GM12878 (cell line): Measurements from ENCODE around the gene SI. TPM values are rescaled to one million over a fixed set of nuclear protein-coding genes. Genes with fewer than 3 reads are reported as not detected.

Source experiments
- ETV6 ChIP-seq, 2 experiments: fragments of 450-650 bp in 1 of 2; IDR thresholded peaks in 1 of 2; conservative IDR thresholded peaks in 1 of 2; 2 replicates each; pipeline ENCODE4 v1.6.1; 2014; ENCODE audit warnings: antibody characterized with exemption in 1 of 2, borderline replicate concordance in 1 of 2, low read depth in 1 of 2, mild to moderate bottlenecking in 1 of 2, moderate library complexity in 1 of 2
- HCFC1 ChIP-seq: fragments of 150-350 bp; IDR thresholded peaks from 2 replicates; pipeline ENCODE4 v1.6.1; 2014; ENCODE audit warnings: low read length
- IKZF2 ChIP-seq, 2 experiments: fragments of 450-650 bp; IDR thresholded peaks; 2 replicates each; pipeline ENCODE4 v1.6.1; 2017; ENCODE audit warnings: mild to moderate bottlenecking in 2 of 2, moderate library complexity in 2 of 2
- KAT2A ChIP-seq: conservative IDR thresholded peaks from 2 replicates; pipeline ENCODE4 v1.6.1; 2011; ENCODE audit warnings: low read depth, low read length; ENCODE audit not compliant: control insufficient read depth
- LARP7 ChIP-seq: fragments of 450-650 bp; IDR thresholded peaks from 2 replicates; pipeline ENCODE4 v1.6.1; 2017; ENCODE audit warnings: mild to moderate bottlenecking
- MYB ChIP-seq: fragments of 150-350 bp; IDR thresholded peaks from 2 replicates; pipeline ENCODE4 v1.6.1; 2014; ENCODE audit warnings: mild to moderate bottlenecking, low read depth, low read length, borderline replicate concordance
- RAD21 ChIP-seq: IDR thresholded peaks from 2 replicates; pipeline ENCODE4 v1.6.1; 2011; ENCODE audit warnings: mild to moderate bottlenecking, low read depth, low read length, moderate library complexity; ENCODE audit not compliant: insufficient read depth
- ZNF274 ChIP-seq: IDR thresholded peaks from one replicate; pipeline ENCODE4 v1.8.0; 2011; ENCODE audit not compliant: insufficient read length, insufficient read depth
- ZZZ3 ChIP-seq: IDR thresholded peaks from 2 replicates; pipeline ENCODE4 v1.6.1; 2011; ENCODE audit warnings: low read depth; ENCODE audit not compliant: control insufficient read depth, insufficient read length
- polyA plus RNA-seq, 11 experiments: library from polyadenylated mRNA; depleted of rRNA in 4 of 11; unstranded in 6 of 11; stranded (reverse) in 5 of 11; fragments of >200 nt; fragmentation: Nextera tagmentation in 4 of 11; fragmentation: Illumina TruSeq in 1 of 11; extraction: Ambion mirVana in 4 of 11; extraction: Trizol in 1 of 11; gene quantifications; 1 replicate in 1 of 11; 2 replicates in 10 of 11; pipeline versions ENCODE4 v1.2.1 to v1.2.3, GENCODE V29; 2011 to 2016; ENCODE audit warnings: inconsistent platforms in 2 of 11, missing spikeins in 2 of 11, low read depth in 1 of 11
- total RNA-seq, 4 experiments: library from RNA; depleted of rRNA in 3 of 4; stranded (reverse); fragments of >200 nt in 3 of 4; fragmentation: Illumina TruSeq in 1 of 4; extraction: Trizol in 1 of 4; gene quantifications; 2 replicates each; pipeline versions ENCODE4 v1.2.1 to v1.2.3, GENCODE V29; 2013 to 2021
- TF ChIP-seq, protein P1 (sequence below): fragments of 450-650 bp; IDR thresholded peaks from 2 replicates; pipeline ENCODE4 v1.6.1; 2017; ENCODE audit warnings: mild to moderate bottlenecking
- TF ChIP-seq, protein P2 (sequence below): fragments of 450-650 bp; conservative IDR thresholded peaks from 2 replicates; pipeline ENCODE4 v1.6.1; 2017; ENCODE audit warnings: mild to moderate bottlenecking, moderate library complexity

SI gene
- total and polyA plus RNA-seq, 10 of the 15 experiments (the other 5 are each of a cell fraction or from before 2014, with no cell fraction given): 0.01 TPM; not detected in 9

DNA sequence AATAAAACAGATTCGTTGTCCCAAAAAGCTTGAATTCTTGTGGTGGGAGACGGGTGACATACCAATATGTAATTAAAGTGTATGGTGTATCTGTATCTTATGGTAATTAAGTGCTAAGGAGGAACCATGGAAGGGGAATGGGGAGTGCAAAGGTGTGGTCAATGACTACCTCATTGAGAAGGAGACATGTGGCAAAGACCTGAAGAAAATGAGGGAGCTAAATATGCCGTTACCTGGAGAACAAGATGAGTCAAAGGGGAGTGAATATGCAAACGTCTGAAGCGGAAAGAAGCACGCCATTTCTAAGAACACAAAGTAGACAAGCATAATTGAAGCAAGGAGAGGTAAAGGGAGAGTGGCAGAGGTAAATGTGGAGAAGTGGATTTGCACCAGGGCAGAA lies 115.7 kb downstream of the SI start (continued):
- TF ChIP-seq, protein P1, sequence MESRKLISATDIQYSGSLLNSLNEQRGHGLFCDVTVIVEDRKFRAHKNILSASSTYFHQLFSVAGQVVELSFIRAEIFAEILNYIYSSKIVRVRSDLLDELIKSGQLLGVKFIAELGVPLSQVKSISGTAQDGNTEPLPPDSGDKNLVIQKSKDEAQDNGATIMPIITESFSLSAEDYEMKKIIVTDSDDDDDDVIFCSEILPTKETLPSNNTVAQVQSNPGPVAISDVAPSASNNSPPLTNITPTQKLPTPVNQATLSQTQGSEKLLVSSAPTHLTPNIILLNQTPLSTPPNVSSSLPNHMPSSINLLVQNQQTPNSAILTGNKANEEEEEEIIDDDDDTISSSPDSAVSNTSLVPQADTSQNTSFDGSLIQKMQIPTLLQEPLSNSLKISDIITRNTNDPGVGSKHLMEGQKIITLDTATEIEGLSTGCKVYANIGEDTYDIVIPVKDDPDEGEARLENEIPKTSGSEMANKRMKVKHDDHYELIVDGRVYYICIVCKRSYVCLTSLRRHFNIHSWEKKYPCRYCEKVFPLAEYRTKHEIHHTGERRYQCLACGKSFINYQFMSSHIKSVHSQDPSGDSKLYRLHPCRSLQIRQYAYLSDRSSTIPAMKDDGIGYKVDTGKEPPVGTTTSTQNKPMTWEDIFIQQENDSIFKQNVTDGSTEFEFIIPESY: no peak
- TF ChIP-seq MYB (no peak), ETV6 (conservative IDR thresholded peaks at IDR 0.05 in 1 of 2, IDR thresholded peaks at IDR 0.05 in 1 of 2; ENCODE audit: borderline replicate concordance in 1 of 2, low read depth in 1 of 2) (no peak), KAT2A (no peak), ZZZ3 (no peak), RAD21 (no peak), LARP7 (no peak), IKZF2 (IDR thresholded peaks at IDR 0.05) (no peak), ZNF274 (no peak), HCFC1 (no peak)
- TF ChIP-seq, protein P2, sequence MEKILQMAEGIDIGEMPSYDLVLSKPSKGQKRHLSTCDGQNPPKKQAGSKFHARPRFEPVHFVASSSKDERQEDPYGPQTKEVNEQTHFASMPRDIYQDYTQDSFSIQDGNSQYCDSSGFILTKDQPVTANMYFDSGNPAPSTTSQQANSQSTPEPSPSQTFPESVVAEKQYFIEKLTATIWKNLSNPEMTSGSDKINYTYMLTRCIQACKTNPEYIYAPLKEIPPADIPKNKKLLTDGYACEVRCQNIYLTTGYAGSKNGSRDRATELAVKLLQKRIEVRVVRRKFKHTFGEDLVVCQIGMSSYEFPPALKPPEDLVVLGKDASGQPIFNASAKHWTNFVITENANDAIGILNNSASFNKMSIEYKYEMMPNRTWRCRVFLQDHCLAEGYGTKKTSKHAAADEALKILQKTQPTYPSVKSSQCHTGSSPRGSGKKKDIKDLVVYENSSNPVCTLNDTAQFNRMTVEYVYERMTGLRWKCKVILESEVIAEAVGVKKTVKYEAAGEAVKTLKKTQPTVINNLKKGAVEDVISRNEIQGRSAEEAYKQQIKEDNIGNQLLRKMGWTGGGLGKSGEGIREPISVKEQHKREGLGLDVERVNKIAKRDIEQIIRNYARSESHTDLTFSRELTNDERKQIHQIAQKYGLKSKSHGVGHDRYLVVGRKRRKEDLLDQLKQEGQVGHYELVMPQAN: no peak
- TF ChIP-seq, all 136 proteins: peak for 0
